ENCODE data around the gene TRAK2. TPM values are rescaled to one million over a fixed set of nuclear protein-coding genes. Genes with fewer than 3 reads are reported as not detected.

Gene TRAK2
- total and polyA plus RNA-seq, 8 donors, result 46.3 to 54.7 (median 50.4) TPM

GRCh38 chr2:201471732-201472393 lies 20.6 kb upstream of the TRAK2 start:
- intact Hi-C loops (cut with DNase I), result no loop called here

DNA sequence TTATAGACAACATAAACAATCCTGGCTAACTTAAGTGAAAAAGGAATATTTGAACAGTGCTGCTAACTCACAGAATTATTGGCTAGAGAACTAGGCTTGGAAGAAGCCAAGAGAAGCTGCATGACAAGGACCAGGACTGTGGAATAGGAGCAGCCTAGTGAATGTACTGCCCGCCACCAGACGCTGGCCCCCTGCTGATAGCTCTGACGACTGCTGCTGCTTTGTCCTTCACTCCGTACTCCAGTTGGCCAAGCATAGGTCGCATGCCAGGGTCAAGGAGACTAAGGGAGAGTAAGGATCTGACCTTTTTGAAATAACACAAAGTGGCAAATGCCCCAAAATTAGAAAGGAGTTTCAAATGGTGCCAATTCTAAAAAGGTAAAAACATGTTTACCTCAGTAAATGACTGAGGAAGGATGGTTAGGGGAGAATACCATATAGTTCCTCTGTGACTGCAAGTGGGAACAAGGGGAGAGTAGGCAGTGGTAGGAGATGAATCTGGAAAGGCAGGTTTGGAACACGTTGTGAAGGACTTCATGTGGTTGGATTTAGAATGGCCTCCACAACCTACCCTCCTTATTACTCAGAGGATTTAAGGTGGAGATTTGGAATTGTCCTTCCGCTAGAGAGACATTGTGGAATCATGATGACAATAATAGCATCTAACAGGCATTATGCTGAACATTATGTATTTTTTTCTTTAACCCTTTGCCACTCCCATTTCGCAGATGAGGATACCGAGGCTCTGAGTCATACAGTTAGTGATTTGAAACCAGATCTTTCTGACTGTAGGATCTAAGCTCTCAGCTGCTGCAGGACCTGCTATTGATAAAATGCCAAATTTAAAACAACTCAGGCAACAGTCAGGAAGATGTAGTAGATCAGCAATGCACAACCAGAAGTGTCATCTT lies 19.8 kb upstream of the TRAK2 start:
- no peak for TF ChIP-seq CTCF (IDR thresholded peaks at IDR 0.05)
- DNase-seq (no peak), ATAC-seq (no peak)
- peaks cover 0 to 40% of the 10 kb centered on the region in 2 donors for H3K36me3 ChIP-seq
- no peak overlapping the region for H3K27ac ChIP-seq
- H3K4me3 ChIP-seq, result no peak overlapping the region
- H3K4me1 ChIP-seq, result no peaks in the 10 kb centered on the region
- intact Hi-C loops (cut with DNase I), result no loop called here
- no peaks in the 10 kb centered on the region for H3K9me3 ChIP-seq
- H3K27me3 ChIP-seq, result no peaks in the 10 kb centered on the region

More at GRCh38 chr2:201471732-201472393, 20.6 kb upstream of the TRAK2 start:
- H3K36me3 ChIP-seq, result peaks cover 0 to 40% of the 10 kb centered on the region in 2 donors
- H3K27me3 ChIP-seq, result no peaks in the 10 kb centered on the region
- H3K9me3 ChIP-seq, result no peaks in the 10 kb centered on the region
- H3K4me3 ChIP-seq, result no peak overlapping the region
- no peak for TF ChIP-seq CTCF (IDR thresholded peaks at IDR 0.05)
- DNase-seq, result no peak
- no peaks in the 10 kb centered on the region for H3K4me1 ChIP-seq
- H3K27ac ChIP-seq, result no peak overlapping the region
- no peak for ATAC-seq

DNA sequence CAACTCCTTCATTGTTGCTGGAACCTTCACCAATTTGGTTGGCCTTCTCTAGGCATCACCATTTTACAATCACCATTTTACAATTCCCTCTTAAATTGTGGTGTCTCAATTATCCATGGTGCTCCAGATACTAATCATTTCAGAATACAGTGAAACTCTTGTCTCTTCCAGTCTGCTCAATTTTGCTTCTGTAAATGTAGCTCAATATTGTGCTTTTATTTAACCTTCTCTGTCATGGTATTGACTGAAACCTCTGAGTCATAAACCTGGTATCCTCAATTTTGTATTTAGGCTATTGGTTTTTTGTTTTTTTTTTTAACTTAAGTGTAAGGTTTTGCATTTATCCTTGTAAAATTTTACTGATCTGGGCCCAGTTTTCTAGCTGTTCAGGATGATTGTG lies 16.4 kb upstream of the TRAK2 start:
- Histone ChIP-seq H3K4me1 (no peaks in the 10 kb centered on the region), H3K27me3 (no peaks in the 10 kb centered on the region), H3K9me3 (no peaks in the 10 kb centered on the region), H3K36me3 (peaks cover 0 to 30% of the 10 kb centered on the region in 2 donors), H3K4me3 (no peak overlapping the region), H3K27ac (no peak overlapping the region)
- intact Hi-C loops (cut with DNase I), result no loop called here
- no peak for TF ChIP-seq CTCF (IDR thresholded peaks at IDR 0.05)
- DNase-seq (no peak), ATAC-seq (no peak)

- no peak for DNase-seq
- Histone ChIP-seq H3K36me3 (peaks cover 0 to 30% of the 10 kb centered on the region in 2 donors), H3K27ac (peak overlapping the region in 1 of 2 donors; percentile 50)
Observed at GRCh38 chr2:201466050-201466675, 14.9 kb upstream of the TRAK2 start.

More at GRCh38 chr2:201466050-201466675, 14.9 kb upstream of the TRAK2 start:
- no peaks in the 10 kb centered on the region for H3K4me1 ChIP-seq
- no peaks in the 10 kb centered on the region for H3K27me3 ChIP-seq
- no peaks in the 10 kb centered on the region for H3K9me3 ChIP-seq
- intact Hi-C loops (cut with DNase I), result no loop called here
- peak; percentile 53 for ATAC-seq
- H3K4me3 ChIP-seq, result no peak overlapping the region
- TF ChIP-seq CTCF (IDR thresholded peaks at IDR 0.05), result no peak

All from left lung (tissue), 10 donors.